IPS DF 19.7 (cell line): Measurements from ENCODE around the gene GIPC1.
"Not testable (repeated sequence)": the region's sequence is repeated elsewhere in the genome, so short reads cannot be mapped to it uniquely, and the experiment has no call there.

Experiments
- DNase-seq: peaks from one replicate; pipeline ENCODE4 v3.0.0-alpha.2; 2013; ENCODE audit warnings: low read depth, low spot score

GIPC1 gene

GRCh38 chr19:14496029-14496833 is at the start of gene GIPC1:
TSS of gene GIPC1 (minus strand) at chr19:14496127. CDS start at chr19:14482976, 13,151 bp downstream.
- peak; percentile 92 for DNase-seq

GRCh38 chr19:14545716-14546082 is 49.8 kb upstream of the GIPC1 start:
- no peak for DNase-seq

- no peak for DNase-seq
Observed at GRCh38 chr19:14544977-14545715, 49.2 kb upstream of the GIPC1 start.

GRCh38 chr19:14544047-14544446 is 48.1 kb upstream of the GIPC1 start:
- no peak for DNase-seq

GRCh38 chr19:14542711-14543328 is 46.9 kb upstream of the GIPC1 start:
- DNase-seq = no peak

GRCh38 chr19:14541979-14542378 is 46.1 kb upstream of the GIPC1 start:
- DNase-seq = not testable (repeated sequence)

GRCh38 chr19:14540741-14541525 is 45.0 kb upstream of the GIPC1 start:
- no peak for DNase-seq

GRCh38 chr19:14536926-14537692 is 41.2 kb upstream of the GIPC1 start:
- peak; percentile 93 for DNase-seq

GRCh38 chr19:14533450-14533849 is 37.5 kb upstream of the GIPC1 start:
- DNase-seq = no peak

GRCh38 chr19:14530506-14530905 is 34.6 kb upstream of the GIPC1 start:
- DNase-seq = no peak

- DNase-seq = no peak
Observed at GRCh38 chr19:14530005-14530348, 34.0 kb upstream of the GIPC1 start.

- peak; percentile 98 for DNase-seq
Observed at GRCh38 chr19:14529254-14530004, 33.5 kb upstream of the GIPC1 start, which contains the start of gene TECR. TSS of gene TECR (plus strand) at chr19:14529594. CDS start at chr19:14529697, 103 bp downstream.

GRCh38 chr19:14528419-14529253 is 32.7 kb upstream of the GIPC1 start:
- no peak for DNase-seq

- no peak for DNase-seq
Observed at GRCh38 chr19:14526423-14526822, 30.5 kb upstream of the GIPC1 start.

- DNase-seq = no peak
Observed at GRCh38 chr19:14525729-14526128, 29.8 kb upstream of the GIPC1 start.

GRCh38 chr19:14520543-14520942 is 24.6 kb upstream of the GIPC1 start:
- no peak for DNase-seq

GRCh38 chr19:14519860-14520407 is 24.0 kb upstream of the GIPC1 start:
- no peak for DNase-seq

- DNase-seq = no peak
Observed at GRCh38 chr19:14519245-14519859, 23.4 kb upstream of the GIPC1 start.
